Left ventricle myocardium superior (tissue), 1 donor: ENCODE results near the gene CYP2W1. TPM values are rescaled to one million over a fixed set of nuclear protein-coding genes. Genes with fewer than 3 reads are reported as not detected.
A peak's percentile ranks its signal among the peaks of the same experiment; 100 is the strongest.
"Not testable (repeated sequence)": the region's sequence is repeated elsewhere in the genome, so short reads cannot be mapped to it uniquely, and the experiment has no call there.

ENCODE experiments used
- ATAC-seq: fragments of 200-7000 bp; cut with Tn5 transposase; one replicate; pipeline ENCODE4 v1.9.1; 2020; ENCODE audit warnings: mild to moderate bottlenecking, moderate library complexity
- DNase-seq: peaks from one replicate; pipeline ENCODE4 v3.0.0-alpha.2; 2020
- intact Hi-C: fragments of 100-400 bp; cut with micrococcal nuclease; formaldehyde crosslinking; loops from one replicate; pipeline ENCODE4 v1.11.0; 2022
- total RNA-seq: library from RNA; stranded (reverse); fragmentation: NEBNext Ultra II Directional; extraction: Animal tissue kit (Norgen Biotek cat#: 25700); gene quantifications from one replicate; pipeline ENCODE4 v1.2.1, GENCODE V29; 2021
- donor health status: DM: no; HTN: yes; CAD: no; lungs with severe emphysema.

Gene CYP2W1
- total RNA-seq, 1 donor from 2014 or later: not detected

GRCh38 chr7:949021-949934, 33.7 kb upstream of the CYP2W1 start:
- intact Hi-C loops: no loop called here
- peak; percentile 22 for DNase-seq
- no peak for ATAC-seq

GRCh38 chr7:951881-952547, 31.0 kb upstream of the CYP2W1 start:
- intact Hi-C loops: no loop called here
- no peak for ATAC-seq
- peak; percentile 22 for DNase-seq

GRCh38 chr7:952548-953441, 30.2 kb upstream of the CYP2W1 start:
- intact Hi-C loops: no loop called here
- DNase-seq (peak; percentile 19), ATAC-seq (no peak)

DNA sequence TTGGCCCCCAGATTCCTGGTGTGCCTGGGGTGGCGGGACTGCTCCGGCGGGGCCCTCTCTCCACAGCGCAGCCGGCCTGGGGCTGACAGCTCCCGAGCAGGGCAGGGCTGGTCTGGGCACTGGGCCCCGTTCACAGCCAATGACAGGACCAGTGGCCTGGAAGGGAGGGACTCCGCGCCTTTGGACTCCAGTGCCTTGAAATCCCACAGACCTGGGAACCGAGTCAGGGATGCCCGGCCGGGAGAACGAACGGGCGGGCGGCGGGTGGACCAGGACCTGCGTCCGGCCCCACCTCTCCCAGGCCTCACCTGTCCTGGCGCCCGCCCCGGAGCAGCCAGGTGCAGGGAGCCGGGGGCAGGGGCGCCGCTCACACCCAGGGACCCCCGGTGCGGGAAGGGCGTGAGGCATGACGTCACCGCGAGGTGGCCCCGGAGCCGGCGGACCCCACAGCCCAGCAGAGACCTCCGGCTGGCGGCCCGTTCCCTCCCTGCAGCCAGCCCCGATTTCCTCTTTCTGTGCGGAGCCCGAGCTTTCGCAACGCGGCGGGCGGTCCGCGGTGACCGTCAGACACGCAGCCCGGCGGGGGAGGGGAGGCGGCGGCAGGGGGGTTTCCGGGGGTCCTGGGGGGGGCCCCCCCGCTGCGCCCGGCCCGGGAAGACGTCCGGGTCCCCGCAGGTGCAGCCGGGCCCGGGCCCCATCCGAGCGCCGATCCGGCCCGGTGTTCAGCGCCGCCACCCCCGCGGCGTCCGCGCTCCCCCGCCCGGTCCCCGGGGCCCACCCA, 29.2 kb upstream of the CYP2W1 start:
- ATAC-seq (peak; percentile 83), DNase-seq (peak; percentile 75)
- intact Hi-C loops: no loop called here

DNA sequence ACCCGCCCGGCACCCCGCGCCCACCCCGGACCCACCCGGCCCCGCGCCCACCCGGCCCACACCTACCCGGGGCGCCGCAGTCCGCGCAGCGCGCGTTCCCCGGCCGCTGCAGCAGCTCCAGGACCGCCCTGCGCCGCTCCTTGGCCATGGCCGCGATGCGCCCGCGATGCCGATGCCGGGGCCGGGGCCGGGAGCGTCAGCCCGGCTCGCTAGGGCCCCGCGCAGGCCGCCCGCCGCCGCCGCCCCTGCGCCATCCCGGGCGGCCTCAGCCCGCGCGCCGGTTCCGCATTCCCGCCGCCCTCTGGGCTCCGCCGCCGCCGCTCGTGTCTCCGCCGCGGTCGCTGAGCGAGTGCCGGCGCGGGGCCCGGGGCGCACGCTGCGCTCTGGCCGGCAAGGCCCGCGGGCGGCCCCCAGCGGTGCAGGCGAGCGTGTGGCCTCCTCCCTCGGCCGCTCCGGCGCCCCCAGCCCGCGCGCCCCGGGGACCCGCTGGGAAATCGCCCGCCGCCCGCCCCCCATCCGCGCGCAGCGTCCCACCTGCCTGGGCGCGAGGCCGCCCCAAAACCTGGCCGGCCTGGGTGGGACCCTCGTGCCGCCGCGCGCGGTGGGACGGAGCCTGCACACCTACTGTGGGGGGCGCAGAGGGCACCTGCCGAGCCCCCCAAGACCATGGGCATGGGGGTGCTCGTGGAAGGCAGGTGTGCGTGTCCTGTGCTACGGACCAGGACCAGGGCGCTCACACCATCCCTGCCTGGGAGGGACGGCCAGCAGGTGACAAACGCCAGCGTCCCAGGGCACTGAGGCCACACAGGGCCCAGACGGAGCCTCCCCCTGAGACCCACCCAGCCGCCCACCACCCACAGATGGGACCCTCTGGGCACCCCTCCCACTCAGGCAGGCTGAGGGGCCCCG, 28.4 kb upstream of the CYP2W1 start, which contains the start of gene ADAP1:
TSS of gene ADAP1 (minus strand) at position 351 of the 909 bp plus-strand sequence. CDS start at position 148, 203 bp downstream.
- intact Hi-C loops: no loop called here
- peak; percentile 78 for DNase-seq
- ATAC-seq: peak; percentile 64

- DNase-seq: peak; percentile 25
- intact Hi-C loops: no loop called here
- no peak for ATAC-seq
Observed at GRCh38 chr7:956031-956430, 26.9 kb upstream of the CYP2W1 start.

- ATAC-seq (no peak), DNase-seq (peak; percentile 64)
- intact Hi-C loops: no loop called here
Observed at GRCh38 chr7:957418-958220, 25.4 kb upstream of the CYP2W1 start.

DNA sequence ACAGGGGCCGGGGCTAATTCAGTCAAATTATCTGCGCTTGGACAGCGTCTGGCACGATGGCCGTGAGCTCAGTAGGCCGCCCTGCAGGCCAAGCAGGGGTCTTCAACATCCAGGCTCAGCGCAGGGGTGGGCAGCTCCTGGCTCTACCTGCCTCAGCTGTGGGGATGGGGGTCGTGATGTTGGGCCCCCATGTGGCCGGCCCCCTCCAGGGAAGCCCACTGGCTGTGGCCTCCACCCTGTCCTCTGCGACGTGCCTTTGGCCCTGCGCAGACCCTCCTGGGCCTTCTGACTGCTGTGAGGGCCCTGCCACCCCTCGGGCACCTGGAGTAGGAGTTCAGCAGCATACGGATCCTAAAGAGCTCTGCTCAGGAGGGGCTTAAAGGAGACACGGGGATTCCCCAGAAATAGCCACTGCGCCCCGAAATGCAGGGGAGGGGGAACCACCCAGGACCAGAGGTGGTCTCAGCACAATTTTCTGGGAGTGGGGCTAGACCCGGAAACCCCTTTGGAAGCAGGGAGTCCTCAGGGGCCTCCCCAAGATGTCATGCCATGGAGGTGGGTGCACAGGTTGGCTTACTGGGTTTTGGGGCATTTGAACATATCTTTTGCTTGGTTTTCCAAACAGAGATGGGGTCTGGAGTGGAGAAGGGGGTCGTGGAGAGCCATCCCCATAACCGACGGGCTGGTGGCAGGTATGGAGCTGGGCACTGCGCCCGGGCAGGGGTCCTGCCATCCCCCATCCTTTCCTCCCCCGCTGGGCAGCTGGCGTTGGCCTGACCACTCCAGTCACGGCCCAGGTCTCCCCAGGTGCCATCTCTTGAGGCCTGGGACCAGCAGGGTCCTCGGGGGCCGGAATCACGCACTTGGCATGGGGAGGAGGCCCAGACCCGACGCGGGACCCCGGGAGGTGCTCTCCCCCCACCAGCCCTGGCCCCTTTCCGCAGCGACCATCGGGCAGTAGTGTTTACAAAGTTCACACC, 24.5 kb upstream of the CYP2W1 start:
- DNase-seq (peak; percentile 21), ATAC-seq (no peak)
- intact Hi-C loops: no loop called here

- ATAC-seq (no peak), DNase-seq (peak; percentile 29)
- intact Hi-C loops: no loop called here
Observed at GRCh38 chr7:959271-959670, 23.7 kb upstream of the CYP2W1 start.

- ATAC-seq, intact Hi-C loops: not testable (repeated sequence)
- DNase-seq: peak; percentile 8
Observed at GRCh38 chr7:959740-960139, 23.2 kb upstream of the CYP2W1 start.

DNA sequence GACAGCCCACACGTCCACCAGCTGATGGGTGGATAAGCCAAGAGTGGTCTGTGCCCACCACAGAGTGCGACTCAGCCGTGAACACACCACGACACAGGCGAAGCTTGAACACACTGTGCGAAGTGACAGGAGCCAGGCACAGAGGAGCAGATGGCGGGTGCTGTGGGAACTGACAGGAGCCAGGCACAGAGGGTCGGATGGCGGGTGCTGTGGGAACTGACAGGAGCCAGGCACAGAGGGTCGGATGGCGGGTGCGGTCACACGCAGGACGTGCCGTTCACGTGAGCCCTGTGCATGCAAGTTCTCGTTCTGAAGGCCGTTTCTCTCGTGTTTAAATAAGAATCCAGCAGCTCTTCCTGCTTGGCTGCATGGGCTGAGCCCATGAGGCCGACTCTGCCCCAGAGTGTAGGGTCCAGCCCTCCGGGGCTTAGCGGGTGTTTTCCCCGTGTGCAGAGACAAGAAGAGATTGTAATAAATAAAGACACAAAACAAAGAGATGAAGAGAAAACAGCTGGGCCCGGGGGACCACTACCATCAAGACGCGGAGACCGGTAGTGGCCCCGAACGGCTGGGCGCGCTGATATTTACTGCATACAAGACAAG, 22.6 kb upstream of the CYP2W1 start:
- intact Hi-C loops: no loop called here
- DNase-seq (peak; percentile 34), ATAC-seq (peak; percentile 8)

DNA sequence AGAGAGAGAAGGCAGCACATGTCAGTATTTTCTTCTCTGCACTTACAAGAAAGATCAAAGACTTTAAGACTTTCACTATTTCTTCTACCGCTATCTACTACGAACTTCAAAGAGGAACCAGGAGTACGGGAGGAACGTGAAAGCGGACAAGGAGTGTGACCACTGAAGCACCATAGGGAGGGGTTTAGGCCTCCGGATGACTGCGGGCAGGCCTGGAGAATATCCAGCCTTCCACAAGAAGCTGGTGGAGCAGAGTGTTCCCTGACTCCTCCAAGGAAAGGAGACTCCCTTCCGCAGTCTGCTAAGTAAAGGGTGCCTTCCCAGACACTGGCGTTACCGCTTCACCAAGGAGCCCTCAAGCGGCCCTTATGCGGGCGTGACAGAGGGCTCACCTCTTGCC, 22.0 kb upstream of the CYP2W1 start:
- intact Hi-C loops, ATAC-seq: not testable (repeated sequence)
- DNase-seq: peak; percentile 27

DNA sequence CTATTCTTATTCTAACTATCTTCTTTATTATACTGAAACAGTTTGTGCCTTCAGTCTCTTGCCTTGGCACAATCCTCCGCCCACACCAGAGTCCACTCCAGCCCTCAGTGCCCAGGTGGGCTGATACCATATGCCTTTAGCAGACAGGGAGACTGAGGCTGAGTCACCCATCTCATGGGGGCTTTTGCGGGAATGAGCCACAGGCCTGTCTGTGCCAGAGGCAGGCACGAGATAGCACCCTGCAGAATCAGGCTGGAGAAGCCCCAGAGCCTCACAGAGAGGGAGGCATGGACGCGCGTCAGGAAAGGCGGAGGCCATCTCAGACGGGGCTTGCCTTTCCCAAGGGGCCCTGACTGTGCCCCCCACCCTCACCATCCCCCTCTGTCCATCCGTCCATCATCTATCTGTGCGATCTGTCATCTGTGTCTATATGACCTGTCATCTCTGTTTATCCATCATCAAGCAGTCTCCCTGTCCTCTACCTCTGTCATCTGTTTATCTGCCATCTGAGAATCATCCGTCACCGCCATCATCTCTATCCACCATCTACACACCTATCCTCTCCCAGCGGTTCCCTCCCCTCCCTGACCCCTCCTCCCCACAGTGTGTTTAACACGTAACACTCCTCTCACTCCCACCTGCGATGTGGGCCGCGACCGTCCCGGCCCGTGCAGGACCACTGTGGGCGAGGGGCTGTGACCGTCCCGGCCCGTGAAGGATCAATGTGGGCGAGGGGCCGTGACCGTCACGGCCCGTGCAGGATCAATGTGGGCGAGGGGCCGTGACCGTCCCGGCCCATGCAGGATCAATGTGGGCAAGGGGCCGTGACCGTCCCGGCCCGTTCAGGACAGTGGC, 21.2 kb upstream of the CYP2W1 start:
- intact Hi-C loops: no loop called here
- ATAC-seq: no peak
- peak; percentile 20 for DNase-seq

DNA sequence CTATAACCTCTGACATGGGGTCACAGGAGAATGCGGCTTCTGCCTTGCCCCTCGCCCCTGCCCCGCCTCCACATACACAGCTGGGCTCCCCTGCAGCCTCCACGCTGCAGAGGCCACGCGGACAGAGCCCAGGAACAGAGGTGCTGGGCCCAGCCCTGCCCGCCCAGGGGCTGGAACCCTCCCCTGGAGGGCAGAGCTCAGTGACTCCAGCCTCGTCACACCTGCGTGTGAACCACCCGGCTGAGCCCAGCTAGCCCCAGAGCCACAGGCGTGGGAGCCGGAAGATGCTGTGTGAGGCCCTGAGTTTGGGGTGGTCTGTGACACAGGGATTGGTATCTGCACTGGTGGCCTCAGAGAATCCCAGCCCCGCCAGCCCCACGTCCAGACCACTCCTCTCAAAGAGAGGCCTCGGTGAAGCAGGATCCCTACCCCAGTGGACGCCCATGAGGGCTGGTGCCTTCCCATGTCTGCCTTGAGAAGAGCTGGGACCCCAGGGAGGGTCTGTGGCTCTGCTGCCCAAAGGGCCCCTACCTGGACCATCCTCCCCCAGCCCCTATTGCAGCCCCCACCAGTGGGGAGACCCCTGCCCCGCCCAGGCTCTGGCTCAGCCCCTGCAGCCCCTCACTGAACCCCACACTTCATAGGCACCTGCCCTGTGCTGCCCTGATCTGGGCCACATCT, 20.4 kb upstream of the CYP2W1 start:
- intact Hi-C loops: no loop called here
- peak; percentile 28 for DNase-seq
- no peak for ATAC-seq
